Heart left ventricle (tissue), 13 donors: ENCODE results near the gene TMEM218.

Experiments
- POLR2A ChIP-seq, 2 donors: fragments of 450-650 bp; IDR thresholded peaks; one replicate each; pipeline ENCODE4 v1.6.1; 2017; ENCODE audit warnings: antibody characterized with exemption in 2 of 2, mild to moderate bottlenecking in 2 of 2, moderate library complexity in 2 of 2
- TF ChIP-seq, protein P1 (sequence below), 12 donors: fragments of 200-600 bp; sonication (generic) in 4 of 12; IDR thresholded peaks; one replicate each; pipeline versions ENCODE4 v1.5.0 to v1.8.0; 2018 to 2022; ENCODE audit warnings: antibody characterized with exemption in 12 of 12, mild to moderate bottlenecking in 5 of 12
- donor health status: ischemic (EF 13 %, LVEDD 7.1; RV severe dilation, severe dysfunction).
- donor health status: DM: no; HTN: yes; CAD: no.
- donor health status: DM: no; HTN: no; CAD: no.
- donor health status: ischemic (EF 25% LVEDD 6.9; RV normal size, moderate dysfunction).
- donor health status: ischemic (EF 25% LVEDD 5.7; RV mildly dilated, moderate dysfunction).
- donor health status: ischemic (EF 35%, LVEDD 5.7; RV mildly dilated, moderate dysfunction).
- donor health status: nonischemic (EF 11% LVEDD 7.7; RV severe dilation, severe dysfunction).
- donor health status: DM: yes; HTN: yes; CAD: no.
- donor health status: PGD.
- donor health status: ischemic (EF 29% LVEDD 5.4; RV normal size, mild dysfunction).
- donor health status: nonischemic (EF 23%, LVEDD 6.1; RV moderate dilation, normal function).

DNA sequence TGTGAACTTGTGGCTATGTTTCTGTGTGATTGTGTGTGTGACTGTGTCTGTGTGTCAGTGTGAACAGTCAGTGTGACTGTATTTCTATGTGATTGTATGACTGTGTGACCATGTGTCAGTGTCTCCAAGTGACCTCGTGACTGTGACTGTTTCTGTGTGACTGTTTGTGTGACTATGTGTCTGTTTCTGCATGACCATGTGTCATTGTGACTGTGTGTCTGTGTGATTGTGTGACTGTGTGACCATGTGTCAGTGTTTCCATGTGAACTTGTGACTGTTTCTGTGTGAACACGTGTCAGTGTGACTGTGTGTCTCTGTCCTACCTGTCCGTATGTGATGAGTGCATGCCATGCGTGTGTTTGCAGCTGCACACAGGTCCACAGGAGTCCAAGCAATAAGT lies 44.3 kb upstream of the TMEM218 start:
- no peak for TF ChIP-seq POLR2A (IDR thresholded peaks at IDR 0.05)
- TF ChIP-seq, protein P1, sequence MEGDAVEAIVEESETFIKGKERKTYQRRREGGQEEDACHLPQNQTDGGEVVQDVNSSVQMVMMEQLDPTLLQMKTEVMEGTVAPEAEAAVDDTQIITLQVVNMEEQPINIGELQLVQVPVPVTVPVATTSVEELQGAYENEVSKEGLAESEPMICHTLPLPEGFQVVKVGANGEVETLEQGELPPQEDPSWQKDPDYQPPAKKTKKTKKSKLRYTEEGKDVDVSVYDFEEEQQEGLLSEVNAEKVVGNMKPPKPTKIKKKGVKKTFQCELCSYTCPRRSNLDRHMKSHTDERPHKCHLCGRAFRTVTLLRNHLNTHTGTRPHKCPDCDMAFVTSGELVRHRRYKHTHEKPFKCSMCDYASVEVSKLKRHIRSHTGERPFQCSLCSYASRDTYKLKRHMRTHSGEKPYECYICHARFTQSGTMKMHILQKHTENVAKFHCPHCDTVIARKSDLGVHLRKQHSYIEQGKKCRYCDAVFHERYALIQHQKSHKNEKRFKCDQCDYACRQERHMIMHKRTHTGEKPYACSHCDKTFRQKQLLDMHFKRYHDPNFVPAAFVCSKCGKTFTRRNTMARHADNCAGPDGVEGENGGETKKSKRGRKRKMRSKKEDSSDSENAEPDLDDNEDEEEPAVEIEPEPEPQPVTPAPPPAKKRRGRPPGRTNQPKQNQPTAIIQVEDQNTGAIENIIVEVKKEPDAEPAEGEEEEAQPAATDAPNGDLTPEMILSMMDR (IDR thresholded peaks at IDR 0.05), result no peak
